Stimulated activated CD8-positive, alpha-beta memory T cell treated with anti-CD3 and anti-CD28 coated beads, Interleukin-15, amount 100 ng/mL, for 1 hour (primary cell): ENCODE results near the gene ENGASE.
A peak's percentile ranks its signal among the peaks of the same experiment; 100 is the strongest.

Source experiments
- DNase-seq: peaks from one replicate; pipeline ENCODE4 v3.0.0-alpha.2; 2020; ENCODE audit warnings: low read depth

ENGASE gene

DNA sequence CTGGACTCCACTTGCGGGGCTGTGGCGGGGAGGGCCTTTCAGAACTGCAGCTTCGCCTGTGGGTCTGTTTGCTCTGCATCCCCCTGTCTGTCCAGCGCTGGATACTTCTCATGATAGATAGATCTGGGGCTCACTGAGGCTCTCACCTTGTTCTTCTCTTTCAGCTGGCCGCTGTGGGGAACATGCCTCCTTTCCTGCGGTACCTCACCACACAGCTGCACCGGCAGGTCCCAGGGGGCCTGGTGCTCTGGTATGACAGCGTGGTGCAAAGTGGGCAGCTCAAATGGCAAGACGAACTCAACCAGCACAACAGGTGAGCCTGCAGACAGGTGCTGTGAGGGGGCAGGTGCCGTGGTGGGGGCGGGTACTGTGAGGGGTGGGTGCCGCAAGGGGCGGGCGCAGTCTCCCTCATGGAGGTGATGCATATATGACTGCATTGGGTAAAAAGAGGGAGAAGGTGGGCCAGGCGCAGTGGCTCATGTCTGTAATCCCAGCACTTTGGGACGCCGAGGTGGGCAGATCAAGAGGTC lies 6.2 kb downstream of the ENGASE start:
- no peak for DNase-seq

DNA sequence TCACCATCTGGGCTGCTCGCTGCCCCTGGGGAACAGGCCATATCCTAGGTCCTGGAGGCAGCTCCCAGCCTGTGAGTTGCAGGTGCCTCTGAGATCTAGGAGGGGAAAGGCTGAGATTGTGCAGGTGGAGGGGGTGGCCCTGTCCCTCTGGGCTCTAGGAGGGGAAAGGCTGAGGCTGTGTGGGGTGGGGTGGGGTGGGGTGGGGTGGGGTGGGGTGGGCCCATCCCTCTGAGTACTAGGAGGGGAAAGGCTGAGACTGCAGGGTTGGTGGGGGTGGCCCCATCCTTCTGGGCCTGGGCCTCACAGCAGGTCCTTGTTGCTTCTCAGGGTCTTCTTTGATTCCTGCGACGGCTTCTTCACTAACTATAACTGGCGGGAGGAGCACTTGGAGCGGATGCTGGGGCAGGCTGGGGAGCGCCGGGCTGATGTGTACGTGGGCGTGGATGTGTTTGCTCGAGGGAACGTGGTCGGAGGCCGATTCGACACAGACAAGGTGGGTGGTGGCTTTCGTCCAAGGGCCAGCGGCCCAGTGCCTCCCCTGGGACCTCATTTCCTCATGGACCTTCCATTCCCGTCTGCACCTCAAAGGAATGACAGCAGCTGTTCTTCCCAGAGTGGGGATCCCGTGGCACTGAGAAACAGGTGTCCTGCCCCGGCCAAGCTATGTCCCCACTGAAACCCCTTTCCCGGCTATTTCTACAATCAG lies 7.1 kb downstream of the ENGASE start:
- DNase-seq, result no peak

DNA sequence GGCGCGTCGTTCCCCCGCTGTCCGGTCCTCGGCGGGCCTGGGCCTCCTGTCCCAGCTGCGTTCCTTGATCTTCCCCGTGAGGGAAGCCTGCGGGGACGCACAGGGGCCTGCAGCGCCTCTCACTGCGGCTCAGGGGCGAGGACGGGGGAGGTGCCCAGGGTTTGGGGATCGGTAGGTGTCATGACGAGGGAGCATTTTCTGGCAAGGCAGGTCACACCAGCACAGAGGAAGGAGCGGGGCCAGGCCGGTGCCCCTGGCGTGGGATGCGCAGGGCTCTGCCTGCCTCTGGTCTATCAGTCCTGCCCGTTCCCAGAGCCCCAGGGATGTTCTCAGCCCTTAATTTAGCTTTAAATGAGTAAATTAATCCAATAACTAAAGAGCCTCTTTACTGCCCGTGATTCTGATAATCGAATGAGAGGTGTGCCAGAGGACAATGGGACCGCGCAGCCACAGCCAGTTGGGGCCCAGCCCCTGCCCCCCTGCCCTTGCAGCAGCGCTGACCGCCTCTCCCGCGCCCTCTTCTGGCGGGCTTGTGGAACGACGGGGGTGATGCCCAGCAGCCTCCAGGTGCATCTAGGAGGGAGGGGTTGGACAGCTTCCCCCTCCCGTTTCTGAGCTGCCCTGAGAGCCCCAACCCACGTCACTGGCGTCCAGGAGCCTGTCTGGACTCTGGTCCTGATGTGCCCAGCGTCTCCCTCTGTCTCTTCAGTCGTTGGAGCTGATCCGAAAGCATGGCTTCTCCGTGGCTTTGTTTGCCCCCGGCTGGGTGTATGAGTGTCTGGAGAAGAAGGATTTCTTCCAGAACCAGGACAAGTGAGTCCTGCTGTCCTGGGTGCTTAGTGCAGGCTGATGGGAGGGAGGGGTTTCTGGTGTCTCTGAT lies 7.9 kb downstream of the ENGASE start:
- no peak for DNase-seq

DNA sequence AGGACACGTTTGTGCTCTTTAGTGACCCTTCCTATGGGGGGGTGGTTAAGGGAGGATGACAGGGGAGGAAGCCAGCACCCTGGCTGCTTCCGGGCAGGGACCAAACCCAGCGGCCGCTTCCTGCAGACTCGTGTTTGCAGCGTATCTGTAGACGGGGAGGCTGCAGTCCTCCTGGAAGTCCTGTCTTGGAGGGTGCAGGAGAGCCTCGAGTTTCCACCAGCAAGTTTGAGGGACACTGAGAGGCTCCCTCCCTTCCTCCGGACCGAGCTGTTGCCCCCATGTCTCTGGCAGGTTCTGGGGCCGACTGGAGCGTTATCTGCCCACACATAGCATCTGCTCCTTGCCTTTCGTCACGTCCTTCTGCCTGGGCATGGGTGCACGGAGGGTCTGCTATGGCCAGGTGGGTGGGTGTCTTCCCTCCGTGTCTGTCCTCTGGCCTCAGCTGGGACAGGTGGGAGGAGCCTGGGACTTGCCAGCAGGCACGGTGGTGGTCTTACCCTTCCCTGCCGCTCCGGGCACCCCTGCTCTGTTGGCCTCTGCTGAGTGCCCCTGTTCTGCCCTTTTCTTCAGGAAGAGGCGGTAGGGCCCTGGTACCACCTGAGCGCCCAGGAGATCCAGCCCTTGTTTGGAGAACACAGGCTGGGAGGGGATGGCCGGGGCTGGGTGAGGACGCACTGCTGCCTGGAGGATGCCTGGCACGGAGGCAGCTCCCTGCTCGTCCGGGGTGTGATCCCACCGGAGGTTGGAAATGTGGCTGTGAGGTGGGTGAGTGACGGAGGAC lies 8.8 kb downstream of the ENGASE start:
- DNase-seq, result no peak

DNA sequence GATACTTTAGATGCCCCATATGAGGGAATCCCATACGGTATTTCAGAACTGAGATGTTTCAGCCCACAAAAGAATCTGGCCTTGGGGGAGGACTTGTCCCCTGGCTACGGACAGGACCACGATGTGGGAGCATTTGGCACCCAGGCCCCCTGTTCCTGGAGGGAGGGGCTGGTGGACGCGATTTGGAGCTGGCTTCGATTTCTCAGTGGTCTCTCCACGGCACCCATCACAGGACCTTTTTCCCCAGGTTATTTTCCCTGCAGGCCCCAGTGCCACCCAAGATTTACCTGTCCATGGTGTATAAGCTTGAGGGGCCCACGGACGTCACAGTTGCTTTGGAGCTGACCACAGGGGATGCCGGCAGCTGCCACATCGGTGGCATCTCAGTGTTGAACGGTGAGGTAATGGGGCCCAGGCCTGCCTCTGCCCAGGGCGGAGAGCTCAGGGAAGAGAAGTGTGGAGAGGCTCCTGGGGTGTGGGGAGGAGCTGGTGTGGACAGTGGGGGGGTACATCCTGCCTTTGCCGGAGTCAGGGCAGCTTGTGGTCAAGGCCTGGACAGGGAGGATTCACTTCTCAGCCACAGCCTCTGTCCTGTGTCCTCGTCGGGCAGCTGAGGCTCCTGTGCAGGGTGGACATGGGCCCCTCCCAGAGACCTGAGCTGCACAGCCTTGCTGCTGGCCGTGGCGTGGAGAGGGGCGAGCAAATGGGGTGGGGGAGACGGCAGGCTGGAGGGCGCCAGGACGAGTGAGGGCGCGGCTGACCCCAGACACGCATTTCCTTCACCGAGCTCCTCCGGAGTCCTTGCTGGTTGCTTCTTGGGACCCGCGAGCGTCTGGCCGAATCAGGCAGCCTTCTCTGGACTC lies 9.9 kb downstream of the ENGASE start:
- no peak for DNase-seq

DNA sequence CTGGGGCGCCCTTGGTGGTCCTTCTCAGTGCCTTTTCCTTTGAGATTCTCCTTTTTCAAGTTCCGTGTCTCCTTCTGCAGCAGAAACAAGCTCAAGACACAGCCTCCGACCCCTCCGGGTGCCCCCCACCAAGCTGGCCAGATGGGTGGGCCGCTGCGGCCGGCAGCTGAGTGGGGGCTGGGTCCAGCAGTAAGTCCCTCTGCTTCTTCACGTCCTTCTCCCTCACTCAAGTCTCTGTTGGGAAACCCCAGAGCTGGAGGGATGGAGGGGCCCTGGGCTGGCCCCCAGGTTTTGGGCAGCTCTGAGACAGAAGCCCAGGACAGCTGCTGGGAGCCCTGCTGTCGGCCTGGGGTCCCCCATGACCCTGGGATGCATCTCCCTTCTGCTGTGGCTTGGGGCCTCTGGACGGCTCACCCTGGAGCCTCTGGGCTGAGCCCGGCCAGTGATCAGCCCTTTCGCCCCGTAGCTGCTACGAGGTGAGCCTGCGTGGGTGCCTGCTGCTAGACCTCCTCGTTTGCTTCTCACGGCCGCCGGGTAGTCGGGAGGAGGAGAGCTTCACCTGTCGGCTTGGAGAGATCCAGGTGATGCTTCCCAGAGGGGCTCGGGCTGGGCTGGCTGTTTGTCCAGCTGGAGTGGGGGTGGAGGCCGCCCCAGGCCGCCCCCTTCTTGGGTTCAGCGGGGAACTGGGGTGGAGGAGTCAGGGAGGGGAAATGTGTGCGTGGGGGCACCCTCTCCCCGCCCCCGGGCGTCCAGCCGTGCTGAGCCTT lies 10.7 kb downstream of the ENGASE start:
- DNase-seq, result no peak

DNA sequence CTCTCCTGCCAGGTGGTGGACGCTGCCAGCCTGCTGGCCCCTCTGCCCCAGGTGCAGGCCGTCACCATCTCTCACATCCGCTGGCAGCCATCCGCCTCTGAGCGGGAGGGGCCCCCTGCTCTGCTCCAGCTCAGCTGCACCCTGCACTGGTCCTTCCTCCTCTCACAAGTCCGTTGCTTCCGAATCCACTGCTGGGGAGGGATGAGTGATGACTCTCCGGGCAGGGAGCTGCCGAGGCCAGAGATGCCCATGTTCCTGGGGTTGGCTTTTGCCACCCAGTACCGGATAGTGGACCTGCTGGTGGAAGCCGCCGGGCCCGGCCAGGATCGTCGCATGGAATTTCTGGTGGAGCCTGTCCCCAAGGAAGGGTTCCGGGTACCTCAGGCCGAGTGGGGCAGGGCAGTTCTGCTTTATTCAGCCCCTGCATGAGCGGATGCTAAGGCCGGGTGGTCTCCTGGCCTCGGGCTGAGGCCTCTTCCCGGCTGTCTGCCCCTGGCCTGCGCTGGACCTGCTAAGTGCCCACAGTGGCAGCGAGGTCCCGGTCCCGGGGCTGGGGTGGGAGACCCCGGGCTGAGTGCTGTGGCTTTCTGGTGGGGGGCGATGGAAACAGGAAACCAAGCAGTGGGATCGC lies 11.4 kb downstream of the ENGASE start:
- no peak for DNase-seq

DNA sequence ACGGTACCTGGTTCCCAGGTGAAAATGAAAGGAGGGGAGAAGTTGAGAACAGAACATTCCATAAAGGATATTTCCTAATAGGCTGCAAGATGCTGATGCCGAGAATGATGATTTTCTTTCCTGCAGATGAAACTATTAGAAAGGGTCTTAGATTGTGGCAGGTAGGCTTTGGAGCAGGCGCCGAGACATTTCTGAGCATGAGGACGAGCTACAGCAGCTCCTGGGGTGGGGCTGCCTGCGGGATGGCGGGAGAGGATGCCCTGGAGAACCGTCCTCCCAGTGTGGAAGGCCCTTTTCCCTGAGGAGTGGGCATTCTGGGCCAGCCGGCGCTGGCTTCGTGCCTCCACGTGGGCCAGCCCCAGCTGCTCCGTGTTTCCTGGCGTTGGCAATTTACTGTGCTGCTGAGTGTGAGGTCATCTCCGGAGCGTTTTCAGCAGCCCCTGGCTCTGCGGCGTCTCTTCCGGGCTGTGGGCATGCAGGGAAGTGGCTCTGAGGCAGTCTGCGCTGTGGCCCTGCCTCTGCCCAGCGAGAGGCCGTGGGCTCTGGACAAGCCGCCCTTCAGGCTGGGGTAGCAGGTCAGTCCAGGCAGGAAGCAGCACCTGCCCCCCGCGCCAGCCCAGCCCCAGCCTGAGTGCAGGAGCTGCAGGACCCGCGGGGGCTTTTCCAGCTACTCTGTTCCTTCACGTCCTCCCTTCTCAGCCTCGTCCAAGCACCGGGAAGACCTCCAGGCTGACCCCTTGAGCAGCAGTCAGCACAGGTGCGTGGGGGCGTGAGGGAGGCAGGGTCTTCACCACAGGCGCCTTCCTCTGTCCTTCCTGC lies 12.2 kb downstream of the ENGASE start:
- no peak for DNase-seq

DNA sequence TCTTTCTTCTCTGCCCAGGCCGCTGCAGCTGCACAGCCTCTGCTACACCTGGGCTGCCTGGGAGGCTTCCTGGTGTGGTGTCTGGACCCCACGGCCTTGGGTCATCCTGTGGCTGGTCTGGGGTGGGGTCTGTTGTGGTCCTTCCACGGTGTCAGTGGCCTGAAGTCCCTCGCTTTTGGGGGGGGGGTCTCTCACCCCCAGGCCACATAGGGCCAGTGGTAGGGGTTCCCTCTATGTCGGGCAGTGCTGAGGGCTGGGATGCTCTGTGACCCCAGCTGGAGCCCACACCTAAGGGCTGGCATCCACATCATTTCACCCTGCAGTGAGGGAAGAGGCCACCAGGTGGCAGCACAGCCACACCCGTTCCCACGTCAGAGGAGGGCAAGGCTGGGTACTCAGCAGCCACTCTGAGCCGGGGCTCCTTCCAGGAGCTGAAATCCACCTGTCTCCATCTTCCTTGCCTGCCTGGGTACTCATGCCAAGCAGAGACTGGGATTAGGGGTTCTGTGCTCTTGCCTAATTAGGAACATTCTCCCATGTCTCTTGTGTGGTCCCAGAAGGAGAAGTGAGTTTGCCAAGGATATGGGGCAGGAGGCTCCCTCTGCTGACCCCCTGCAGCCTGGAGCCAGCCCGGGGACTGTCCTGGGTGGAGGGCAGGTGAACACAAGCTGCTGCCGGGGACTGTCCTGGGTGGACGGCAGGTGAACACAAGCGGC lies 13.0 kb downstream of the ENGASE start:
- peak; percentile 68 for DNase-seq

DNA sequence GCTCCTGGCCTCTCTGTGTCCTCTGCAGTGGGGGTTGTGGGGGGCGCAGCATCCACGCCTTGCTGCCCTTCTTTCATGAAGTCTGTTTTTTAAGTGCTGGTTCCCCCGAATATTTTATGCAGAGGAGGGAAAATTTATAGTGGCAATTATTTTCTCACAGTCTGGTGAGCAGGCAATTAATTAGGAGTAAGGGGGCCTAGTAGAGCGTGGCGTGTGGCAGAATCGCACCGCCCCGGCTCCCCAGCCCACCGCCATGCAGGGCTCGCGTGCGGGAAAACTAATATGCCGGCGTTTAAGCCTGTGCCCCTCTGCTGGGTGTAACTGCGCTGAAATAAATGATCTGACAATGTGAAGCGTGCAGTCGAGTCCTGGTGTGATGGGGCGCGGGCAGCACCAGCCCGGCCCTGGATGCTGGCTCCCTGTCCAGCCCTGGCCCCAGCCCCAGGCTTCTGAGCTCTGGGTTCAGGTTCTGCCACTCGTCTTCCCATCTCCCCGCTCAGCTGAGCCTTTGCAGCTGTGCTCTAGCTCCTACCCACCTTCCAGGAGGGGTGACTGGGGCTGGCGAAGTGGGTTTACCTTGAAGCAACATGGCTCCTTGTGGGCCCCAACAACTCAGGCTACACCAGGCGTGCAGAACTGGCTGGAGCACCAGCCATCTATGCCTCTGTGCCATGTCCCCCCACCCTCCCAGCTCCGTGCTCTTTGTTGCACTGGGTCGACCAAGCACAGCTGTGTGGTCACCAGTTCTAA lies 13.8 kb downstream of the ENGASE start:
- DNase-seq, result no peak

DNA sequence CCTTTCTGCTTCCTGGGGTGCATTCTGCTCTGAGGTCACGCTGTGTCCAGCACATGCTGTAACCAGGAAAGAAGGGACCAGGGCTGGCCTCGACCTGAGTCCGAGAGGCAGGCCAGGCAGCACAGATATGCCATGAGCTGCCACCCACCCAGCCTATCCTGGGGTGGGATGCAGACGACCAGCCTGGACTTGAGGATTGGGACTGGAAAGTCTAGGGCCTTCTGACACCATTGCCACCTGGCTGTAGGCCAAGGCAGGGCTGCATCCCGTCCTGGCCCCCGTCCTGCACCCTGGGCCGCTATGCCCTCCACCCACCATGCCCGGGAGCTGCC lies 14.3 kb downstream of the ENGASE start:
- DNase-seq, result no peak

DNA sequence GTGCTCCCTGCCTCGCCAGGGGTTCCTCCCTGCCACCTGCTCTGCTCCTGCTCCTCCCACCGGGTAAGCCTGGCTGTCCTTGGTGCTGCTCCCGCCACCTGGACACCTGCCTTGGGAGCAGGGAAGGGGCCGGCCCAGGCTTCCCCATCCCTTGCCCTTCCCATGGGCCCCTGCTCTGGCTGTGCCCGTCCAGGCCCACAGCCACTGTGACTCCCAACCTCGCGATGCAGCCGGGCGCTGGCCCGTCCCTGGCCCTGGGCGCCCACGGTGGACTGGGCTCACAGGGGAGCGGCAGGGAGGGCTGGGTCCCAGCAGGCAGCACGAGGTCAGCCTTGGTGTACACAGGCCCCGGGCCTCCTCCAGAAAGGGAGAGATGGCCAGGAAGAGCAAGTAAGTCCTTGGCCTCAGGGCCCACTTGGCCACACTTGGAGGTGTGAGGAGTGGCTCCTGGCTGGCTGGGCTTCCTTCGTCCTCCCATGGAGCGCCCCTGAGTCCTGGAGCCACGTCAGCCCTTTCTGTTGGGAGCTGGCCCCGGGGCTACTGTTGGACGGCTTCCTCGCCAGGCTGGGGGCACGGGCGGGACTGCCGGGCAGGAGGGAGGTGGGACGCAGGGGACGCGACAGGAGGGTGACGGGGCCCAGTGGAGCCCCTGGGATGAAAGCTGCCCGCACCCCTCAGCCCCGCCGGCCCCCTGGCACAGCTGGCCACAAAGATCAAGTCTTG lies 15.3 kb downstream of the ENGASE start:
- DNase-seq, result no peak

DNA sequence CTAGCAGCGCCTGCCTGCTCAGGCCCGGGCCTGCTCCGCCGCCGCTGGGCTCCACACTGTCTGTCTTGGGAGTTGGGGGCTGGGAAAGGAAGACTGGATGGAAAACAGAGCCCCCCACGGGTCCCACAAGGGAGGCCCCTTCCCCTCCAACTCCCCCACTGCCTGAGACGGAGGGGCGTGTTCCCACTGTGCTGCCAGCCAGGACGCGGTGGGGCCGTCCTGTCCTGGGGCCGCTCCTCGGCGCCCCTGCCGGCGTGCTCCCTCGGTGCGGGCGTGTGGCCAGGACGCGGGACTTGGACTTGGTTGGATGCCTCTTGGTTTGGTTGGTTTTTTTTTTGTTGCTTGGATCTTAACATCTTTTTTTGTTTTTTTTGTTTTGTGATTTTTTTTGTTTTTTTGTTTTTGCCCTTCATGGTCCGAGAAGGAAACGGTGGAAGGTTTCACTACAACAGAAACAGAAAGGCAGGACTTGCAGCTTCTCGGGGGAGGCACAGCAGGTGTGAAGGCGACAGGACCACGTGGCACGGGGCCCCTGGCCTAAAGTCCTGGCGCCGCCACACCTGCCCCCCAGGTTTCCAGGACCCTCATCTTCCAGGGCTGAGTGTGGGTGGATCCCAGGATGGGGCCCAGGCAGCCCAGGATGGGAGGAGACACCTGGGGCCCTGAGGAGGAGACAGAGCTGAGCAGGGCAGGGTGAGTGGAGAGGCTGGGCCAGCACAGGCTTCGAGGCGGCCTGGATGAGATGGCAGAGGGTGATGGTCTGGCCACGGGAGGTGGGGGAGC lies 16.0 kb downstream of the ENGASE start:
- no peak for DNase-seq

DNA sequence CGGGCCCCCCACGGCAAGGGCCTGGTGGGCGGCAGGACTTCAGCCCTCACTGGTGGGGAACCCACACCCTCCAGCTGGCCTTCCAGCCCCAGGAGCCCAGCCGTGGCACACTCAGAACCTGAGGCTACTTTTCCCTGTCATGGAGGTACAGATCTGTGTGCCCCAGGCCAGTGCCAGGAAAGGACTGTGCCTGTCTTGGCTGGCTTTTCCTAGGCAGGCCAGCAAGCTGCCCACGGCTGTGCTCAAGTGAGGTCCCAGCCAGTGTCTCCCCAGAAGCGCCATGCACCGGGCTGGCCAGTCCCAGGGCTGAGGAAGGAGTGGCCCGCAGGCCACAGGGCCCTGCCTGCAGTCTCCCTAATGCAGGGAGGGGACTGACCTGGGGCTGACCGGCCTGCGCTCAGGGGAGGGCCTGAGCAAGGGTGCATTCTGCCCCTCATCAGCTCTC lies 16.6 kb downstream of the ENGASE start:
- no peak for DNase-seq

DNA sequence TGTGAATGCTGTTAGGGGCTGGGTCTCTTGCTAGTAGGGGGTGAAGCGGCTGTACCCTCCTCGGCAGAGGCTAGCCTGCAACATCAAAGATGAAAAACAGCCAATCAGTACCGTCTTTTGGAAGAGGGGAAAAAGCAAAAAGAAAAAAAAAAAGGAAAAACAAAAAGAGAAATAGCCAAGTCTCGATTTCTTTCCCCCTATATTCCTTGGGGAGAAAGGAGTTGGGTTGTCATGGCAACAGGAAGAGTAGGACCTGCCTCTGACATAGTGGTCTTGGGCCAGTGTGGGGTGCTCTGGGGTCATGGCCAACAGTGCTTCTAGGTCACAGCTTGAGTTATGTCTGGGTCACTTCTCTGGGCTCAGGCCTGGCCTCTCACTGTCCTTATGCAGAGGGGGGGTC lies 17.9 kb downstream of the ENGASE start:
- DNase-seq, result no peak

DNA sequence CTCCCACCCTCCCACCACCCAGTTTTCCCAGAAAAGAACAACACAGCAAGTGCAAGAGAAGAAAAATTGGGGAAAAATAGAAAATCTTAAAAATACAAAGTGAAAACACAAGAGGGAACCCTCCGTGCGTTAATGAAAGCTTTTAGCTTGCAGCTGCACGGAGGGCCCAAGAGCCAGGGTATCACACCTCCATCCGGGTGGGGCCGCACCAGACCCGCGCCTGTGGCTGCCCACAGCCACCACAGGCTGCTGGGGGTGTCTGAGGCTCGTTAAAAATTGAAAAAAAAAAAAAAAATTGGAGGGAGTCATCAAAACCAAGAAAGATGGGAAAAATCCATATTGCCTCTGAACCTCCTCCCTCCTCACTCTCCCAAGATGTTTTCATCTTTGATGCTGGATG lies 18.6 kb downstream of the ENGASE start:
- DNase-seq, result no peak

DNA sequence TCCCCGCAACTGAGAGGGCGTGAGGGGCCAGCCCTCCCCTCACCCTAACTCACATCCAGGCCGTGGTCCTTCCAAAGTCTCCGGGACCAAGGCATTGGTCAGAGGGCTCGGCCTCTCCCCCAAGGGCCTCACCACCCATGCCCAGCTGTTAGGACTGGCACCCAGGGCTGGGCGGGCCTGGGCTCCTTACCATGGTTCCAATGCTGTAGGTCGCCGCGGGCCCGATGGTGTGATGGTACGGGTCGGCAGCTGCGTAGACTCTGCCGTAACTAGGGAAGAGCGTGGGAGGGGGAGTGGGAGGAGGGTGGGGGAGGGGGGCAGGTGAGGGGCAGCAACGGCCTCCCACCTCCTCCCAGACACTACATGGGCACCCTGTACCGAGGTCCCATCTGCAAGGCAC lies 19.6 kb downstream of the ENGASE start:
- DNase-seq, result no peak
